A673 (cell line): ENCODE measurements around the gene GRID1. TPM values are rescaled to one million over a fixed set of nuclear protein-coding genes. Genes with fewer than 3 reads are reported as not detected.

Source experiments
- BruUV-seq: library from RNA; stranded (reverse); fragments of 400-500 nt; replicated peaks from 2 replicates; lab custom pipeline; 2021; lab: Mats Ljungman, UMichigan
- CTCF ChIA-PET: fragments of 300-600 bp; sonication (Branson Sonifier 250); formaldehyde crosslinking; loops from one replicate; lab custom pipeline; 2022; ENCODE audit warnings: antibody characterized with exemption; lab: Charles Lee
- POLR2A ChIA-PET: fragments of 300-600 bp; sonication (Branson Sonifier 250); formaldehyde crosslinking; loops from one replicate; lab custom pipeline; 2022; ENCODE audit warnings: antibody characterized with exemption; ENCODE audit not compliant: low non-redundant PET; lab: Charles Lee
- DNase-seq: peaks from one replicate; pipeline ENCODE4 v3.0.0-alpha.2; 2015; ENCODE audit warnings: low spot score
- H3K27ac ChIP-seq: fragments of 200-600 bp; sonication (generic); 2 replicates; pipeline ENCODE4 v1.5.1; 2016; ENCODE audit warnings: mixed run types, low read depth, mild to moderate bottlenecking, mixed read lengths, antibody characterized with exemption, low read length; ENCODE audit not compliant: poor library complexity, severe bottlenecking
- H3K27me3 ChIP-seq: fragments of 200-600 bp; sonication (generic); replicated peaks from 2 replicates; pipeline ENCODE4 v1.6.1; 2017; ENCODE audit warnings: mixed run types, low read depth, mild to moderate bottlenecking, mixed read lengths, antibody characterized with exemption, low read length; ENCODE audit not compliant: insufficient read depth, poor library complexity
- H3K36me3 ChIP-seq: fragments of 200-600 bp; sonication (generic); 2 replicates; pipeline ENCODE4 v1.6.1; 2016; ENCODE audit warnings: mixed run types, mild to moderate bottlenecking, mixed read lengths, antibody characterized with exemption, low read length; ENCODE audit not compliant: insufficient read depth, poor library complexity, severe bottlenecking
- H3K4me1 ChIP-seq: fragments of 200-600 bp; sonication (generic); 2 replicates; pipeline ENCODE4 v1.6.1; 2017; ENCODE audit warnings: mixed run types, mild to moderate bottlenecking, mixed read lengths, antibody characterized with exemption, low read length; ENCODE audit not compliant: insufficient read depth, poor library complexity, severe bottlenecking
- H3K4me3 ChIP-seq: fragments of 200-600 bp; sonication (generic); 2 replicates; pipeline ENCODE4 v1.5.1; 2016; ENCODE audit warnings: low read depth, mixed run types, mild to moderate bottlenecking, mixed read lengths, low read length; ENCODE audit not compliant: poor library complexity, severe bottlenecking
- H3K9me3 ChIP-seq: fragments of 200-600 bp; sonication (generic); 2 replicates; pipeline ENCODE4 v1.6.1; 2016; ENCODE audit warnings: mixed run types, low read depth, mild to moderate bottlenecking, mixed read lengths, antibody characterized with exemption, low read length; ENCODE audit not compliant: poor library complexity, severe bottlenecking
- CTCF ChIP-seq: fragments of 300-800, 200-600 bp; sonication (generic); conservative IDR thresholded peaks from 2 replicates; pipeline ENCODE4 v1.5.1; 2017; ENCODE audit warnings: low read depth, mild to moderate bottlenecking, antibody characterized with exemption, low read length, moderate library complexity, mixed read lengths
- EZH2 ChIP-seq: fragments of 200-600 bp; sonication (generic); IDR thresholded peaks from 2 replicates; pipeline ENCODE4 v1.6.1; 2017; ENCODE audit warnings: borderline replicate concordance, low read depth, mild to moderate bottlenecking, mixed read lengths, antibody characterized with exemption, low read length; ENCODE audit not compliant: poor library complexity, severe bottlenecking
- intact Hi-C: fragments of 100-400 bp; cut with micrococcal nuclease; formaldehyde crosslinking; loops from one replicate; pipeline ENCODE4 v1.10.0; 2022; ENCODE audit not compliant: unreplicated experiment
- total RNA-seq: library from RNA; stranded (reverse); gene quantifications from 2 replicates; pipeline ENCODE4 v1.2.3, GENCODE V29; 2021

The GRID1 gene
- total RNA-seq, 1 experiment from 2014 or later: not detected

- TF ChIP-seq EZH2 (no peak), CTCF (no peak)
- Histone ChIP-seq H3K9me3 (no peaks in the 10 kb centered on the region), H3K4me1 (peaks cover 11% of the 10 kb centered on the region), H3K36me3 (no peaks in the 10 kb centered on the region), H3K27ac (no peak overlapping the region), H3K27me3 (no peaks in the 10 kb centered on the region), H3K4me3 (no peak overlapping the region)
- no TSS peak for BruUV-seq
- CTCF ChIA-PET: no interaction called here
- DNase-seq: peak; percentile 45
- POLR2A ChIA-PET: no interaction called here
- intact Hi-C loops: no loop called here
Measured at GRCh38 chr10:85641479-85642009, 725.1 kb downstream of the GRID1 start.

GRCh38 chr10:85638797-85639196, 727.8 kb downstream of the GRID1 start:
- no peaks in the 10 kb centered on the region for H3K9me3 ChIP-seq
- POLR2A ChIA-PET: no interaction called here

GRCh38 chr10:85635650-85636049, 730.9 kb downstream of the GRID1 start:
- POLR2A ChIA-PET: no interaction called here
- Histone ChIP-seq H3K4me1 (no peaks in the 10 kb centered on the region), H3K4me3 (no peak overlapping the region), H3K9me3 (no peaks in the 10 kb centered on the region), H3K36me3 (no peaks in the 10 kb centered on the region), H3K27me3 (no peaks in the 10 kb centered on the region), H3K27ac (no peak overlapping the region)
- no peak for DNase-seq
- TF ChIP-seq EZH2 (no peak), CTCF (no peak)
- no TSS peak for BruUV-seq
- intact Hi-C loops: no loop called here
- CTCF ChIA-PET: no interaction called here

More at GRCh38 chr10:85638797-85639196, 727.8 kb downstream of the GRID1 start:
- Histone ChIP-seq H3K36me3 (no peaks in the 10 kb centered on the region), H3K27ac (no peak overlapping the region), H3K4me1 (peaks cover 11% of the 10 kb centered on the region), H3K27me3 (no peaks in the 10 kb centered on the region), H3K4me3 (no peak overlapping the region)
- intact Hi-C loops: no loop called here
- TF ChIP-seq CTCF (no peak), EZH2 (no peak)
- CTCF ChIA-PET: no interaction called here
- BruUV-seq: no TSS peak
- no peak for DNase-seq
